Astrocyte (in vitro differentiated cells and primary cell): ENCODE data around the gene AGBL5.

Experiments
- CTCF ChIP-seq: IDR thresholded peaks from 2 replicates; pipeline ENCODE4 v1.5.1; 2011; ENCODE audit warnings: low read depth, mild to moderate bottlenecking, inconsistent platforms, low read length, moderate library complexity; ENCODE audit not compliant: insufficient read depth
- EZH2 ChIP-seq: IDR thresholded peaks from 2 replicates; pipeline ENCODE4 v1.6.1; 2012; ENCODE audit warnings: mild to moderate bottlenecking, low read length, inconsistent platforms; ENCODE audit not compliant: insufficient read depth

DNA sequence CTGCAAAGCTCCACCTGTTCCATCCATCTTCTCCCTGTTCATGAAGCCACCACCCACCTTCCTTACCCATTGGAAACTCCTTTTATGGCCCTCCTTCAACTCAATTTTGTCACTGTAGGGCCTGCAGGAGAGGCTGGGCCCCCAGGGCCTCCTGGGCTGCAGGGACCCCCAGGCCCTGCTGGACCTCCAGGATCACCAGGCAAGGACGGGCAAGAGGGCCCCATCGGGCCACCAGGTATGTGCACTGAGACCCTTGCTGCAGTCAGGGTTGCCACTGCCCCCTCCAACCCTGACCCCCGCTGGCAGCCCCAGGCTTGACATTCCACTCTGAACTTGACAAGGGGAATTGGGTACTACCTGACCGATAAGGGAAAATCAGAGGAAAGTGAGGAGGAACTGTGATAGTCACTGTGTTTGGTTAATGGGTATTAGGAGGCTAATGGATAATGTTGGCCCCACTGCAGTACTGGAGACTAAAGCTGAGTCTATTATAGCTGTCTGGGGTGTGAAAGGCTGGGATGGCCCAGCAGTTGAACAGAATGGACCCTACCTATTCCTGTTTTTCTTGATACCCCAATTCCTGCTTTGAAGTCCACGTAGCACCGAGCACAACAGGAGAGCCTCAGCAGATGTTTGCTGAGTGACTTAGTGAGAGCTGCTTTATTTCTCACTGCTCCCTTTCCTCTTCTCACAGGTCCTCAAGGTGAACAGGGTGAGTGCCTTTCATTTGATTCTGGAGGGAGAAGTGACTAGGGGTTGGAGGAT lies 33.0 kb downstream of the AGBL5 start:
- no peak for TF ChIP-seq CTCF
- no peak for TF ChIP-seq EZH2
